ENCODE data around the gene WASHC4. TPM values are rescaled to one million over a fixed set of nuclear protein-coding genes. Genes with fewer than 3 reads are reported as not detected.

Gene WASHC4
- total RNA-seq, 4 donors from 2014 or later, result 37.1 to 59.0 (median 38.6) TPM

Other genes starting within 250 kb of the WASHC4 start
- gene SLC41A2, start 149.4 kb upstream of the WASHC4 start, total RNA-seq, result 10 to 100 TPM; 22.4 to 27.8 (median 23.9) TPM
- gene NOPCHAP1, start 121.4 kb upstream of the WASHC4 start, total RNA-seq, result 1 to 10 TPM; 4.6 to 7.9 (median 5.5) TPM
- 10 to 100 TPM in 1 of 4 donors, 1 to 10 TPM in 3; 2.3 to 10.4 (median 5.2) TPM for gene ALDH1L2, start 23.3 kb upstream of the WASHC4 start, total RNA-seq
- 10 to 100 TPM; 16.6 to 30.0 (median 23.3) TPM for gene APPL2, start 128.4 kb downstream of the WASHC4 start, total RNA-seq
- 1 to 10 TPM in 3 of 4 donors, under 1 TPM in 1; 0.83 to 3.1 (median 2.8) TPM for gene C12orf75, start 223.0 kb downstream of the WASHC4 start, total RNA-seq

All from esophagus muscularis mucosa (tissue), 4 donors.